AG08396 (cell line): Measurements from ENCODE around the gene HSH2D.
A peak's percentile ranks its signal among the peaks of the same experiment; 100 is the strongest.
"Not testable (repeated sequence)": the region's sequence is repeated elsewhere in the genome, so short reads cannot be mapped to it uniquely, and the experiment has no call there.

Experiments
- DNase-seq: peaks from one replicate; pipeline ENCODE4 v3.0.0; 2012; ENCODE audit warnings: low spot score, mixed read lengths

Gene HSH2D

GRCh38 chr19:16143399-16144215 lies at the start of gene HSH2D:
TSS of gene HSH2D (plus strand) at chr19:16143685. CDS start at chr19:16148751, 5,066 bp downstream.
- DNase-seq = no peak

- DNase-seq = no peak
Measured at GRCh38 chr19:16094360-16095070, 49.0 kb upstream of the HSH2D start.

GRCh38 chr19:16095071-16095571 lies 48.4 kb upstream of the HSH2D start:
- no peak for DNase-seq

GRCh38 chr19:16096280-16096855 lies 47.1 kb upstream of the HSH2D start:
- no peak for DNase-seq

- DNase-seq = no peak
Measured at GRCh38 chr19:16098416-16098768, 45.1 kb upstream of the HSH2D start.

GRCh38 chr19:16098821-16099220 lies 44.7 kb upstream of the HSH2D start:
- DNase-seq = no peak

GRCh38 chr19:16099314-16099965 lies 44.0 kb upstream of the HSH2D start:
- not testable (repeated sequence) for DNase-seq

GRCh38 chr19:16100524-16100923 lies 43.0 kb upstream of the HSH2D start:
- no peak for DNase-seq

- DNase-seq = no peak
Measured at GRCh38 chr19:16104722-16105121, 38.8 kb upstream of the HSH2D start.

- no peak for DNase-seq
Measured at GRCh38 chr19:16106121-16106520, 37.4 kb upstream of the HSH2D start.

- DNase-seq = peak; percentile 99
Measured at GRCh38 chr19:16111160-16111908, 32.2 kb upstream of the HSH2D start, which contains the start of gene RAB8A. TSS of gene RAB8A (plus strand) at chr19:16111889. CDS start at chr19:16111902, 13 bp downstream.

GRCh38 chr19:16111909-16112752 lies 31.4 kb upstream of the HSH2D start:
- no peak for DNase-seq

- no peak for DNase-seq
Measured at GRCh38 chr19:16112778-16113177, 30.7 kb upstream of the HSH2D start.

- DNase-seq = no peak
Measured at GRCh38 chr19:16113727-16114126, 29.8 kb upstream of the HSH2D start.

- no peak for DNase-seq
Measured at GRCh38 chr19:16115301-16116039, 28.0 kb upstream of the HSH2D start.

GRCh38 chr19:16116067-16116466 lies 27.4 kb upstream of the HSH2D start:
- no peak for DNase-seq

GRCh38 chr19:16117594-16118033 lies 25.9 kb upstream of the HSH2D start:
- no peak for DNase-seq

- DNase-seq = no peak
Measured at GRCh38 chr19:16118489-16119033, 24.9 kb upstream of the HSH2D start.

GRCh38 chr19:16119075-16119857 lies 24.2 kb upstream of the HSH2D start:
- DNase-seq = not testable (repeated sequence)
